IMR-90 (cell line): ENCODE measurements around the gene COMMD8. TPM values are rescaled to one million over a fixed set of nuclear protein-coding genes. Genes with fewer than 3 reads are reported as not detected.

Experiments
- ATAC-seq: fragments of 200-7000 bp; cut with Tn5 transposase; 2 replicates; pipeline ENCODE4 v1.9.1; 2020; ENCODE audit warnings: low read depth, mild to moderate bottlenecking, moderate library complexity
- BruUV-seq: library from RNA; stranded (reverse); fragments of 400-500 nt; replicated peaks from 2 replicates; lab custom pipeline; 2021; lab: Mats Ljungman, UMichigan
- CTCF ChIA-PET: fragments of 300-600 bp; formaldehyde crosslinking; extraction: SDS; loops from one replicate; lab custom pipeline; 2021; ENCODE audit warnings: antibody characterized with exemption; lab: Yijun Ruan, JAX
- POLR2A ChIA-PET: fragments of 300-600 bp; sonication (Branson Sonifier 250); formaldehyde crosslinking; loops from one replicate; lab custom pipeline; 2022; ENCODE audit warnings: antibody characterized with exemption; ENCODE audit not compliant: unreplicated experiment; lab: Charles Lee
- DNase-seq: peaks from one replicate; pipeline ENCODE4 v3.0.0; 2013
- H2AFZ ChIP-seq: replicated peaks from 2 replicates; pipeline ENCODE3; 2013; ENCODE audit warnings: low read length, mild to moderate bottlenecking; ENCODE audit not compliant: poor library complexity
- H2AK5ac ChIP-seq: 2 replicates; pipeline ENCODE4 v1.6.1; 2013; ENCODE audit warnings: low read depth, low read length, inconsistent platforms
- H2AK9ac ChIP-seq: replicated peaks from 2 replicates; pipeline ENCODE3; 2013; ENCODE audit warnings: mild to moderate bottlenecking, low read depth, low read length, moderate library complexity; ENCODE audit not compliant: poor library complexity
- H2BK120ac ChIP-seq: 2 replicates; pipeline ENCODE4 v1.6.1; 2013; ENCODE audit warnings: low read depth, low read length, inconsistent platforms
- H2BK15ac ChIP-seq: 3 replicates; pipeline ENCODE4 v1.6.1; 2013; ENCODE audit warnings: low read depth, low read length, inconsistent platforms
- H2BK20ac ChIP-seq: 2 replicates; pipeline ENCODE4 v1.6.1; 2013; ENCODE audit warnings: low read depth, mild to moderate bottlenecking, inconsistent platforms, low read length, moderate library complexity
- H2BK5ac ChIP-seq: 2 replicates; pipeline ENCODE4 v1.6.1; 2013; ENCODE audit warnings: mild to moderate bottlenecking, low read depth, low read length, inconsistent platforms; ENCODE audit not compliant: poor library complexity, severe bottlenecking
- H3K14ac ChIP-seq: replicated peaks from 2 replicates; pipeline ENCODE4 v1.6.1; 2013; ENCODE audit warnings: low read depth, low read length, inconsistent platforms
- H3K18ac ChIP-seq: 2 replicates; pipeline ENCODE4 v1.6.1; 2013; ENCODE audit warnings: low read depth, low read length, control low read depth
- H3K23ac ChIP-seq: 2 replicates; pipeline ENCODE4 v1.6.1; 2013; ENCODE audit warnings: low read depth, low read length, inconsistent platforms
- H3K27ac ChIP-seq: 2 replicates; pipeline ENCODE4 v1.5.1; 2013; ENCODE audit warnings: mild to moderate bottlenecking, control low read depth, low read length; ENCODE audit not compliant: insufficient read depth
- H3K27me3 ChIP-seq: 2 replicates; pipeline ENCODE4 v1.6.1; 2013; ENCODE audit warnings: low read length; ENCODE audit not compliant: control insufficient read depth, insufficient read depth
- H3K36me3 ChIP-seq: 2 replicates; pipeline ENCODE4 v1.6.1; 2013; ENCODE audit warnings: low read length, mixed read lengths; ENCODE audit not compliant: control insufficient read depth, insufficient read depth
- H3K4ac ChIP-seq: 2 replicates; pipeline ENCODE4 v1.6.1; 2013; ENCODE audit warnings: low read depth, low read length, inconsistent platforms
- H3K4me1 ChIP-seq: 2 replicates; pipeline ENCODE4 v1.6.1; 2013; ENCODE audit warnings: low read length, mixed read lengths; ENCODE audit not compliant: control insufficient read depth, insufficient read depth
- H3K4me2 ChIP-seq: 2 replicates; pipeline ENCODE4 v1.6.1; 2013; ENCODE audit warnings: low read depth, mild to moderate bottlenecking, control low read depth, low read length, moderate library complexity
- H3K4me3 ChIP-seq: 2 replicates; pipeline ENCODE4 v1.5.1; 2013; ENCODE audit warnings: low read depth, mild to moderate bottlenecking, control low read depth, low read length, moderate library complexity; ENCODE audit not compliant: insufficient read depth
- H3K56ac ChIP-seq: 2 replicates; pipeline ENCODE4 v1.6.1; 2013; ENCODE audit warnings: low read length, inconsistent platforms; ENCODE audit not compliant: insufficient read depth; ENCODE audit errors: extremely low read depth
- H3K79me1 ChIP-seq, 2 experiments: 2 replicates each; pipeline ENCODE4 v1.6.1; 2013; ENCODE audit warnings: low read length in 2 of 2, inconsistent platforms in 1 of 2, low read depth in 1 of 2
- H3K9ac ChIP-seq: 2 replicates; pipeline ENCODE4 v1.6.1; 2013; ENCODE audit warnings: low read depth, low read length, control low read depth
- H3K9me1 ChIP-seq: 2 replicates; pipeline ENCODE4 v1.6.1; 2013; ENCODE audit warnings: low read length, inconsistent platforms; ENCODE audit not compliant: insufficient read depth
- H3K9me3 ChIP-seq: 2 replicates; pipeline ENCODE4 v1.6.1; 2013; ENCODE audit warnings: low read length; ENCODE audit not compliant: control insufficient read depth, insufficient read depth
- H4K20me1 ChIP-seq: 2 replicates; pipeline ENCODE4 v1.6.1; 2013; ENCODE audit warnings: low read length, inconsistent platforms; ENCODE audit not compliant: insufficient read depth
- H4K5ac ChIP-seq: 2 replicates; pipeline ENCODE4 v1.6.1; 2013; ENCODE audit warnings: mild to moderate bottlenecking, low read depth, low read length, control low read depth
- H4K8ac ChIP-seq, 2 experiments: 2 replicates each; pipeline ENCODE4 v1.6.1; 2013; ENCODE audit warnings: low read depth in 2 of 2, low read length in 2 of 2, control low read depth in 1 of 2, inconsistent platforms in 1 of 2
- H4K91ac ChIP-seq: 2 replicates; pipeline ENCODE4 v1.6.1; 2013; ENCODE audit warnings: low read depth, low read length, inconsistent platforms; ENCODE audit not compliant: insufficient read depth
- RCOR1 ChIP-seq: IDR thresholded peaks from 2 replicates; pipeline ENCODE4 v1.6.1; 2012; ENCODE audit warnings: mild to moderate bottlenecking, low read length, improper control_type of control experiment; ENCODE audit not compliant: insufficient replicate concordance
- WGBS, 2 experiments: methylation state at CpG; one replicate each; pipeline versions ENCODE4 v1.1.5 to v1.1.7; 2013; ENCODE audit warnings: missing lambda C conversion rate in 2 of 2; ENCODE audit not compliant: insufficient read length in 1 of 2; ENCODE audit errors: extremely low coverage in 2 of 2; 5-methylcytosine and 5-hydroxymethylcytosine counted together
- dilution Hi-C: fragments of 300-500 bp; cut with HindIII; formaldehyde crosslinking; loops from one replicate; pipeline ENCODE4 v1.14.3; 2018; ENCODE audit warnings: low sequenced_read_pairs; ENCODE audit not compliant: unreplicated experiment
- in situ Hi-C: fragments of 300-500 bp; cut with MboI; formaldehyde crosslinking; loops from 3 replicates; pipeline ENCODE4 v1.14.3; 2019; ENCODE audit warnings: low sequenced_read_pairs, inconsistent platforms, mixed read lengths
- intact Hi-C: fragments of 100-400 bp; cut with micrococcal nuclease; formaldehyde crosslinking; loops from 2 replicates; pipeline ENCODE4 v1.10.0; 2022
- polyA plus RNA-seq, 3 experiments: library from polyadenylated mRNA; depleted of rRNA; stranded (reverse); fragments of >200 nt; gene quantifications; 2 replicates each; pipeline ENCODE4 v1.2.3, GENCODE V29; 2012; ENCODE audit warnings: low replicate concordance in 1 of 3
- total RNA-seq: library from RNA; depleted of rRNA; stranded (reverse); fragments of >200 nt; gene quantifications from 2 replicates; pipeline ENCODE4 v1.2.3, GENCODE V29; 2012

The COMMD8 gene
- total and polyA plus RNA-seq, 2 of the 4 experiments (the other 2 are of a cell fraction): 12.5 to 12.6 TPM

- no peak overlapping the region for H2AK5ac ChIP-seq
- ChIA-PET POLR2A (interaction anchor here (0.6 kb wide), 1 partner anchor 578 kb away, joined by 3 read pairs; no protein-coding TSS in a partner anchor), CTCF (interaction anchor here (0.6 kb wide), 1 partner anchor 18 kb away, joined by 3 read pairs; no protein-coding TSS in a partner anchor)
- WGBS, 2 experiments: no CpG with 5 or more reads among the region's 2 CpGs
- H3K9me3 ChIP-seq: no peaks in the 10 kb centered on the region
- TF ChIP-seq RCOR1: no peak
- no peaks in the 10 kb centered on the region for H4K20me1 ChIP-seq
- no peak overlapping the region for H2AK9ac ChIP-seq
- no peak overlapping the region for H4K91ac ChIP-seq
- no peaks in the 10 kb centered on the region for H3K4me1 ChIP-seq
- H3K4ac ChIP-seq: no peak overlapping the region
- no peak overlapping the region for H2BK5ac ChIP-seq
- H3K9me1 ChIP-seq: no peaks in the 10 kb centered on the region
- H3K4me2 ChIP-seq: no peak overlapping the region
- H3K36me3 ChIP-seq: no peaks in the 10 kb centered on the region
- no peak overlapping the region for H3K27ac ChIP-seq
- intact Hi-C loops: no loop called here
- no peak overlapping the region for H2BK120ac ChIP-seq
- no peak overlapping the region for H3K9ac ChIP-seq
- H3K18ac ChIP-seq: no peak overlapping the region
- no peaks in the 10 kb centered on the region for H3K79me1 ChIP-seq
- no TSS peak for BruUV-seq
- no peak overlapping the region for H2BK15ac ChIP-seq
- in situ Hi-C loops: no loop called here
- H2BK20ac ChIP-seq: no peak overlapping the region
- no peak for DNase-seq
- H3K23ac ChIP-seq: no peak overlapping the region
- H3K4me3 ChIP-seq: no peak overlapping the region
- no peak for ATAC-seq
- H4K5ac ChIP-seq: no peak overlapping the region
- dilution Hi-C loops: no loop called here
- no peak overlapping the region for H3K14ac ChIP-seq
- no peak overlapping the region for H2AFZ ChIP-seq
- H3K56ac ChIP-seq: no peak overlapping the region
- H4K8ac ChIP-seq: no peak overlapping the region
- H3K27me3 ChIP-seq: no peaks in the 10 kb centered on the region; the same call in none of the 2 replicates
Observed at GRCh38 chr4:47418147-47418546, 45.4 kb downstream of the COMMD8 start.
